Activated CD8-positive, alpha-beta memory T cell treated with anti-CD3 and anti-CD28 coated beads, Interleukin-2, amount 50 U/mL, for 48 hours (primary cell): ENCODE data around the gene ZFTA.
"Not testable (repeated sequence)": the region's sequence is repeated elsewhere in the genome, so short reads cannot be mapped to it uniquely, and the experiment has no call there.

Experiments used
- DNase-seq: peaks from one replicate; pipeline ENCODE4 v3.0.0-alpha.2; 2020

The ZFTA gene

DNA sequence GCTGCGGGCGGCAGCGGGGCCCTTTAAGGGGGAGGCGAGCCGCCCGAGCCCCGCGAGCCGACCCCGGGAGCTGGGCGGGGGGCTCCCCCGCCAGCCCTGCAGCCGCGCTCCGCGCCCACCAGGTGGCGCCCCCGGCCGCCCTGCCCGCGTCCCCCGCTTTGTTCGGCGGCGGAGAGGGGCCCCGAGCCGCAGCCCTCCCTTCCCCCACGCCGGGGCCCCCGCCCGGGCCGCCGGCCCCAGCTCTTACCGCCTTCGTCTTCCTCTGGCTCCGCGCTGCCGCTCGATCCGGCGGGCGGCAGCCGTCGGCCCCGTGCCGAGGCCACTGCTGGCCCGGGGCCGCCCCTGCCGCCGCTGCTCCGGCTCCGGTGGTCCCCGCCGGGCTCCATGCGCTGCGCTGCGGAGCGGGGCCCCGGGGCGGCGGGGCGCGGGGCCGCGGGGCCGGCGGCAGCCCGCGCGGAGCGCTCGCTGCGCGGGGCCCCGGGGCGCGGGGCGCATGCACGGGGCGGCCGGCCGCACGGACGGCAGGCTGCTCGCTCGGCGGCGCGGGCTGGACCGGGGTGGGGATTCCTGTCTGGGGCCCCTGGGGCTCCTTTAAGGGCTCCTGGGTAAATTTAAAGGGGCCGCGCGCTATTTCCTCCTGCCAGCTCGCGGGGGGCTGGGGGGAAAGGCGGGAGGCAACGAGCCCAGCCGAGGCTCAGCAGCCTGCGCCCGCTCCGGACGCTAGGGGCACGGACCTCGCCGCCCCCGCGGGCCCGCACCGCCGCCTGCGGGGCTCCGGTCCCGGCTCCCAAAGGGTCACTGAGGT, at the start of gene ZFTA:
Gene ZFTA (minus strand): TSS at position 539 of the 805 bp plus-strand sequence. CDS start 153 bp downstream, at position 386.
- peak; percentile 91 for DNase-seq

DNA sequence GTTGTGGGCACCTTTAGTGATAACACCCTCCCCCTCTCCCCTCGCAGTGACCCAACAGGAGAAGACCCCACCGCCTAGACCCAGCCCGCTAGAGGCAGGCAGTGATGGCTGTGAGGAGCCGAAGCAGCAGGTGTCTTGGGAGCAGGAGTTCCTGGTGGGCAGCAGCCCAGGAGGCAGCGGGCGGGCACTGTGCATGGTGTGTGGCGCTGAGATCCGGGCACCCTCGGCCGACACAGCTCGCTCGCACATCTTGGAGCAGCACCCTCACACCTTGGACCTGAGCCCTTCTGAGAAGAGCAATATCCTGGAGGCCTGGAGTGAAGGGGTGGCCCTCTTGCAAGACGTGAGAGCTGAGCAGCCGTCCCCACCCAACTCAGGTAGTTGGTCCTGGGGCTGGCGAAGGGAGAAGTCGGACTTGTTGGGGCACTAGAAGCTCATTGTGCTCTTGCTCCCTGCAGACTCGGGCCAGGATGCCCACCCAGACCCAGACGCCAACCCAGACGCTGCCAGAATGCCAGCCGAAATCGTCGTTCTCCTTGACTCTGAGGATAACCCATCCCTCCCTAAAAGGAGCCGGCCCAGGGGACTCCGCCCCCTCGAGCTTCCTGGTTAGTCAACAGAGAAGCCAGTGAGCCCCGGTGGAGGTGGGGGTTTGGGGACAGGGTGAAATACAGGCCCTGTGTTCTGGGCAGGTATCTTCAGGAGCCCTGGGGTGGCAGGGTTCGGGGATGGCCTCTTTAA, 49.4 kb upstream of the ZFTA start:
- DNase-seq: no peak

DNA sequence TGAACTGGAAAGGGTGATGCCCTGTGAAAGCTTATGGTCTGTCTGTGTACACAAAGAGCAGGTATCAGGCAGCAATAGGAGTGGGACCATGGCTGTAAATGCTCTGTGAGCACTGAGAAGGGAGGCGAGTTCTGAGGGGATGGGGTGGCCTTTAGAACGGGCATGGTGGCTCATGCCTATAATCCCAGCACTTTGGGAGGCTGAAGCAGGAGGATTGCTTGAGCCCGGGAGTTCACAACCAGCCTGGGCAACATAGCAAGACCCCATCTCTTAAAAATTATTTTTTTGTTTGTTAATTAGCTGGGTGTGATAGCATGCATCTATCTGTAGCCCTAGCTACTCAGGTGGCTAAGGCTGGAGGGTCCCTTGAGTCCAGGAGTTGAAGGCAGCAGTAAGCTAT, 48.2 kb upstream of the ZFTA start:
- DNase-seq: no peak

DNA sequence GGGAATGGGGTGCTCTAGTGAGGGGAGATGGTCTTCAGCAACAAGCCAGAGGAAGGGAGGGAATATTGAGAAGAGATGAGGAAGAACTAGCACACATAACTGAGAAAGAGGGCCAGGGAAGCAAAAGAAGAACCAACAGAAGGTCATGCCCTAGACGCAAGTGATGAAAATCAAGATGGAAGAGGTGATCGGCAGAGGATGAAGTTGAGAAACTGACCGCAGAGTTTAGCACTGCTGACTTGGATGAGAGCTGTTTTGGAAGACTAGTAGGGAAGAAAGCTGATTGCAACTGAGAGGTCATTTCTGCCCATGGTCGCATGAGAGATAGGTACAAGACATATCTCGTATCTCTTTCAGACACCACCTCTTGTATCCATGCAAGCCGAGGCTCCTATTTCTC, 47.6 kb upstream of the ZFTA start:
- no peak for DNase-seq

DNA sequence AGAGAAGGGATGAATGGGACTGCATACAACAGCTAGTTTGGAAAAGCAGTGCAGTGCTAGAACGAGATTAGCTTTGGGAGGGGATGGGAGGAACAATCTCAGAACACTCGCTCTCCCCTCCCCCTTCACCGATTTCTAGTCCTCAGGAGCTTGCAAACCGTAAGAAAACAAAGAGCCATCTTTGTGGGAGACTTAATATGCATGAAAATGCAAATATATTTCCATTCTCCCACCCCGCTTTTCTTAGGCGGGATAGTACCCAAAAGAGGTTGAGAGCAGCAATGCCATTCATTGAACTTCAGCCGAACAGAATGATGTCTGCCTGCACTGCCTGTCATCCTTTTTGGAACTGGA, 45.8 kb upstream of the ZFTA start:
- no peak for DNase-seq

DNA sequence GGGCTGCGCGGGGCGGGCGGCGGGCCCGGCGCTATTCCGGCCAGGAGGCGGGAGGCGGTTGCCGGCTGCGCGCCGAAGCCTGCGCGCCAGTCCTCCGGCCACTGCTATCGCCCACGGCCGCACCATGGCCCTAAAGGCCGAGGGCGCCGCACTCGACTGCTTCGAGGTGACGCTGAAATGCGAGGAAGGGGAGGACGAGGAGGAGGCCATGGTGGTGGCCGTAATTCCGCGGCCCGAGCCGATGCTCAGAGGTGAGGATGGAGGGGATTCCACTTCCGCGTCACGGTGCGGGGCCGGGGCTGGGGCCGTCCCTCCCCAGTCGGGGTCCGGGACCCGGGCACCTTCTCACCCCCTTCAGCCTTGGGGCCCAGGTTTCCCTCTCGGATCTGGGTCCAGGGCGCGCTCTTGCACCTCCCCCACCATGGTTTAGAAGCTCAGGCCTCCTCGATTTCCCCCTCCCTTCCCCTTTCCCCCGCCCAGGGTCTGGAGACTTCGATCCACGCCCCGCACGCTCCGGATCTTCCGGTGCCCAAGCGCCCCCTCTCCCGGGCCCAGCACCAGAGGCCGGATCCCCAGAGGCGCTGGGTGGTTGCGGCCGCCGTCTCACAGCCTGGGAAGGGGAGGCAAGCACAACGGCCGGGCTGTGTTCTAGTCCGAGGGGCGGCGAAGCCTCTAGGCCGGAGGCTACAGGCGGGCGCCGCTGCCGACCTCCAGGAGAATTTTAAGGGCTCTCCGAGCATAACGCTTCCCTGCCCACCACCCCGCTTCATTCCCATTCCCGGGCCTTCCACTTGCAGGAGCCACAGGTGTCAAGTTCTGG, 45.2 kb upstream of the ZFTA start:
- peak; percentile 72 for DNase-seq

DNA sequence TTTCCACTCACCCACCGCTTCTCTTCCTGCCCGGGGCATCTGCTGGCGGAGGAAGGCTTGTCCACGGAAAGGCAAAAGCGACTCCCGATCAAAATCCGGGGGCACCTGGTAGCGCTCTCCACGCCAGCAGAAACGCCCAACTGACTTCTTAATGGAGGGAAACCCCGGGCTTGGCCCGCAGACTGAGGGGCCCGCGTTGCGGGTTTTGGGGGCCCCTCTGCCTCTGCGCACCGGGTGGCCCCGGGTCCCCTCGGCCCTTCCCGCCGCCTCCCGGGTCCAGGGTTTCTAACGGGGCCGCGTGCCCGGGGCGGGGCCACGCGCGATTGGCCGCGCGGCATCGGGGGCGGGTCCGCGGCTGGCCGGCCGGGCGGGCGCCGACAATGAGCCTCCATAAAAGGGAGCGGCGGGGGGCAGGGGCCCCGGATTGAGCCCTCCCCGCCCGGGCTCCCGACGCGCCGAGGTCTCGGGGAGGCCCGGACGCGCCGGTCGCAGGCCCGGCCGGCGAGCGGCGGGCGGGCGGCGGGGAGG, 44.5 kb upstream of the ZFTA start, which contains the start of gene SPINDOC:
Gene SPINDOC (plus strand): TSS at position 422 of the 528 bp plus-strand sequence. CDS start 231 bp downstream, outside the sequence.
- peak; percentile 88 for DNase-seq

DNA sequence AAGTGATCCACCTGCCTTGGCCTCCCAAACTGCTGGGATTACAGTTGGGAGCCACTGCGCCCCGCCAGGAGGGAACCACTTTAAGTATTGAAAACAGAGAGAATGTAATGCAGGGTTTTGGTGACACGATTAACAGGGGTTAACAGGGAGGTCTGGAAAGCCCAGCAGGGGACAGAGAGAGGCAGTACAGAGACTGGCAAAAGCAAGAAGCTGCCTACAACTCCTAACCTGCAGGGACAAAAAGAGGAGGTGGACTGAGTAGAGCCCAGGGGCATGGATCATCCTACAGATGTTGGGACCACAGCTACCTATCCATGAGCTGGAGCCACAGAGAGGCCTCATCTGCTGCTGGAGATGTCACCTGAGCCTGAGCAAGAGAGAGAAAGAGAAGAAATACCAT, 42.9 kb upstream of the ZFTA start:
- DNase-seq: no peak

DNA sequence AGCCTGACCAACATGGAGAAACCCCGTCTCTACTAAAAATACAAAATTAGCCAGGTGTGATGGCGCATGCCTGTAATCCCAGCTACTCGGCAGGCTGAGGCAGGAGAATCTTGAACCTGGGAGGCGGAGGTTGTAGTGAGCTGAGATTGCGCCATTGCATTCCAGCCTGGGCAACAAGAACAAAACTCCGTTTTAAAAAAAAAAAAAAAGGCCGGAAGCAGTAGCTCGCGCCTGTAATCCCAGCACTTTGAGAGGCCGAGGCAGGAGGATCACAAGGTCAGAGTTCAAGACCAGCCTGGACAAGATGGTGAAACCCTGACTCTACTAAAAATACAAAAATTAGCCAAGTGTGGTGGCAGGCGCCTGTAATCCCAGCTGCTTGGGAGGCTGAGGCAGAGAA, 41.8 kb upstream of the ZFTA start:
- not testable (repeated sequence) for DNase-seq

DNA sequence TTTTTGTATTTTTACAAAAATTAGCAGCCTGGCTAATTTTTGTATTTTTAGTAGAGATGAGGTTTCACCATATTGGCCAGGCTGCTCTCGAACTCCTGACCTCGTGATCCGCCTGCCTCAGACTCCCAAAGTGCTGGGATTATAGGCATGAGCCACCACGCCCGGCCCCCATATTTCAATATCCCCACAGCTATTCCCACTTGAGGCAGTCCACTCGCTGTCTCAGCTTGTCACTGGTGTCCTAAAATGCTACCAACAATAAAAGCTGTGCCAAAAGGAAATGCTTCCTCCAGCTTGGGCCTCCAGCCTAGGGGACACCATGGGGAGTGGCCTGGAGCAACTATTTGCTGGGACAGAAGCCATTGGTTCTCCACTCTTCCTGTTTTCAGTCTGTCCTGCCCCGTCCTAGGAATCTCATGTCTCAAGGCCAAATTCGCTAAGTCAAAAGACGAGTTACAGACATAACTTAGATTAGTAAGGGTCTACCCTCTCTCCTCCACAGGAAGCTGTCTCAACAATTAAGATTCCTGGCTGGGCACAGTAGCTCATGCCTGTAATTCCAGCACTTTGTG, 37.4 kb upstream of the ZFTA start:
- no peak for DNase-seq

DNA sequence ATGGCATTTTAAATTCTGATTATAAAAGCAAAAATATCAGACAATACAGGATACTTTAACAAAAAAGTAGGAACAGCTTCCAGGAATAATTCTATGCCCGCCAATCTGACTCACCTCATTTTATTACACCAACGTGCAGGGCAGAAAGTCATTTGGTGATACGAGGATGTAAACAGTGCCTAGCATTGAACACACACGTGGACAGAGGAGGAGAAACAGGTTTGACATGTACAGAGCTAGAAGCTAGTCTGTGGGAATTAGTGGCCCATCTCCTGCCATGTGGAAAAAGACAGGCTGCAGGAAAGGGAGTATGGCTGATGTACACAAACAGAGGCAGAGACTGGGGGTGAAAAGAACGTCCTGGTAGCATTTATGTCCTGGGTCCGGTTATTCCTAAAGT, 35.7 kb upstream of the ZFTA start:
- DNase-seq: no peak

DNA sequence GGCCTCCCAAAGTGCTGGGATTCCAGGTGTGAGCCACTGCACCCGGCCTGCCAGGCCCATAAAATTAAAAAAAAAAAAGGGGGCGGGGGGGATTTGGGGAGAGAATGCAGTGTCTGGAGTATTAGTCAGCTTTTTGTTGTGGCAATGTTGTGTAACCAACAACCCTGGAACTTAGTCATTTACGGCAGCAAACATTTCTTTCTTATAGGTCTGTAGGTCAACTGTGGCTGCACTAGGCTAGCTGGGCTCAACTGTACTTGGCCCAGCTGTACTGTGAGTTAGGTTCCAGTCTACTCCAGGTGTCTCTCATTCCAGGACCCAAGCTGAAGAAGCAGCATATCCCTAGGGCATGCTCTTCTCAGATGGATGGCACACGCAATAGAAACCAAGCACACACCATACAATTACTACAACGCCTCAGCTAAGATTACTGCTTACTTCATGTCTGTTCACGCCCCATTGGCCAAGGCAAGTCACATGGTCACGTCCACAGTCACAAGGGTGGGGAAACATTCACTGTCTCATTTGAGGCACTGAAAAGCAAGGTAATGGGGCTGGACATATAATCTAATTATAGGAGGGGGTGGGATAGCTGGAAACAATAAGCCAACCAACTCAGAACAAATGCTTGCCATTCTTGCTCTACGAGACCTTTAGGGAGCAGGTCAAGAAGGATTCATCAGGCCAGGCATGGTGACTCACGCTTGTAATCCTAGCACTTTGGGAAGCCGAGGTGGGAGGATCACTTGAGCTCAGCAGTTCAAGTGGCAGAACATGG, 34.3 kb upstream of the ZFTA start:
- no peak for DNase-seq

DNA sequence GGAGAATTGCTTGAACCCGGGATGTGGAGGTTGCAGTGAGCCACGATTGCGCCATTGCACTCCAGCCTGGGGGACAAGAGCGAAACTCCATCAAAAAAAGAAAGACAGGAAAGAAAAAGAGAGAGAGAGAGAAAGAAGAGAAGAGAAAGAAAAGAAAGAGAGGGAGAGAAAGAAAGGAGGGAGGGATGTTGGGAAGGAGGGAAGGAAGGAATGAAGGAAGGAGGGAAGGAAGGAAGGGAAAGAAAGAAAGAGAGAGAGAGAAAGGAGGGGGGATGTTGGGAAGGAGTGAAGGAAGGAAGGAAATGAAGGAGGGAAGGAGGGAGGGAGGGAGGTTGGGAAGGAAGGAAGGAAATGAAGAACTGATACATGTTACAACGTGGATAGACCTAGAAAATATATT, 32.3 kb upstream of the ZFTA start:
- DNase-seq: no peak

DNA sequence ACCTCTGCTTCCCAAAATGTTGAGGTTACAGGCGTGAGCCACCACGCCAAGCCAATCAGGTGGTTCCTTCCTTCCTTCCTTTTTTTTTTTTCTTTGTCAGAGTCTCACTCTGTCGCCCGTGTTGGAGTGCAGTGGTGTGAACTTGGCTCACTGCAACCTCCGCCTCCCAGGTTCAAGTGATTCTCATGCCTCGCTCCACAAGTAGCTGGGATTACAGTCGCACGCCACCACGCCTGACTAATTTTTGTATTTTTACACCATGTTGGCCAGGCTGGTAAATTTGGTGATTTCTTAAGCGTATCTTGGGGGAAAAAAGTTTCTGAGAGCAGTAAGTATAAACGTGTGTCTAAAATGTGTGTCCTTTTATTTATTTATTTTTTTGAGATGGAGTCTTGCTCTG, 26.5 kb upstream of the ZFTA start:
- DNase-seq: no peak

DNA sequence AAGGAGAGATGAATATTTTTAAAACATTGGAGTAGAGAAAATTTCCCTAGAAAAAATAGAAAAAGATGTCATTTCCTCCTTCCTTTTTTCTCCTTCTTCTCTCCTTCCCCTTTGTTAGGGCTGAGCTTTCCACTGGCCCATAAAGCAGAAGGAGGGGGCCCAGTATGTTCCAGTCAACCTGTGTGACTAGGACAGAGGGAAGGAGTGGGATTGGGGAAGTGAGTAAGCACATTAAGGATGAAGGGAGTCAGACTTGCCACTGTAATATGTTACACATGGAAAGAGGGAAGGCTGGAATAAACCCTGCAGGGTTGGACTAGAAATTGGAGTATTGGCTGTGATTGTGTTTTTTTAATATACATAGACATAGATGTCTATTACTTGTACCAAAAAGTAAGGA, 24.6 kb upstream of the ZFTA start:
- DNase-seq: no peak

DNA sequence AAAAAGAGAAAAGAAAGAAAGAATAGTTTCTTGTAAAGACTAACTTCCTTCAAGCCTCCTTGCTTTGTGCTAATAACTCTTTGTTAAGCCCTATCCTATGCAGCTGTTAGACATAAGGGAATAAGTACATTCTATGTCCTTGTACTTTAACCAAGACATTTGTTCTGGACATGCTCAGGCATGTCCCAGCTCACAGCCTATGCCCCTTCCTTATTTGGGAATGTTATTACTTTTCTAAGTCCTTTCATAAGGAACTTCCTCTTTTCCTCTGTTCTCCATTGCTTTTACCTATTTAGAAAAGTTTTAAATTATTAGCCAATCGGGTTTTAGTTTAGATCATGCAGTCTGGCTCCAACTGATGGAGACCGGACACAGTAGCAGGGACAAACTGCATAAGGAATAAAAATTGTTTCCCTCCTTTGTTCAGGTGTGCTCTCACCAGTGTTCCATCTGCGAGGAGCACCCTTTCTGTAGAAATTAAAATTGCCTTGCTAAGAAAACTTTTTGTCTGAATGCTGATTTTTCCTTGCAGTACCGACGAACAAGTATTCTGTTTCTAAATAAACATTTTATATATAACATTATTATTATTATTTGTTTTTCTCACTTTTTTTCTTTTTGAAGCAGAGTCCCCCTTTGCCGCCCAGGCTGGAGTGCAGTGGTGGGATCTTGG, 23.1 kb upstream of the ZFTA start:
- no peak for DNase-seq

DNA sequence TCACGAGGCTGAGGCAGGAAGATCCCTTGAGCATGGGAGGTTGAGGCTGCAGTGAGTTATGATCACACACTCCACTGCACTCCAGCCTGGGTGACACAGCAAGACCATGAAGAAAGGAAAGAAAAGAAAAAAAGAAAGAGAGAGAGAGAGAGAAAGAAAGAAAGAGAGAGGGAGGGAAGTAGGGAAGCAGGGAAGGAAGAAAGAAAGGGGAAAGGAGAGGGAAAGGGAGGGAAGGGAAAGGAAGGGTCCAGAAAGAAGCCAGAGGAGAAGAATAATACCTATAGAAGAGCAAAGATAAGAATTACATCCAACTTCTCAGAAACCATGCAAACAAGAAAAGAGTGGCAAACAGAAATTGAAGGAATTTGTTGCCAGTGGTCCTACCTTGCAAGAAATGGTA, 17.2 kb upstream of the ZFTA start:
- no peak for DNase-seq

DNA sequence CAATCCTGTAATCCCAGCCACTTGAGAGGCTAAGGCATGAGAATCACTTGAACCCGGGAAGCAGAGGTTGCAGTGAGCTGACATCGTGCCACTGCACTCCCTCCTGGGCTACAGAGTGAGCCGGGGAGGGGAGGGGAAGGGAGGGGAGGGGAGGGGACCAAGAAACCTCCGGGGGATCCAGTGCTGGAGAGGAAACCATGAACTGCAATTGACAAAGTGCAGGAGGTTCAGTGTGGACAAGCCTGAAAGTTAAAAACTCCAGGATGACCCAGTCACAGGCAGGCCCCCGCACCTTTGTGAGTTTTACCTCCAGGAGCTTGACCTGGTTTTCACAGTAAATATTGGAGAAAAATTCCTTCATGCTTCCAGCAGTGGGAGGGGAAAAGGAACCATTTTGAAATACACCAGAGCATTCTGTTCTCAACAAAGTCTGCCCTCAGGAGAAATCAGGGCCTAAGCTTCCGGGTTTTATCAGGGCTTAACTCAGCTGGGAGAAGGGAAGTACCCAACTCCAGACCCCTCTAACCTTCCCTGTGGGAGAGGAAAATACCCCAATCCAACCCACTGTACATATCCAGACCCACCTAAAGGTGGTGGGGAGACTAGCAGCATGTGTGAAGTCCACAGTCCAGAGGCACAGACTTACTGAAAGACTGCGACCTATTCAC, 15.5 kb upstream of the ZFTA start:
- no peak for DNase-seq

DNA sequence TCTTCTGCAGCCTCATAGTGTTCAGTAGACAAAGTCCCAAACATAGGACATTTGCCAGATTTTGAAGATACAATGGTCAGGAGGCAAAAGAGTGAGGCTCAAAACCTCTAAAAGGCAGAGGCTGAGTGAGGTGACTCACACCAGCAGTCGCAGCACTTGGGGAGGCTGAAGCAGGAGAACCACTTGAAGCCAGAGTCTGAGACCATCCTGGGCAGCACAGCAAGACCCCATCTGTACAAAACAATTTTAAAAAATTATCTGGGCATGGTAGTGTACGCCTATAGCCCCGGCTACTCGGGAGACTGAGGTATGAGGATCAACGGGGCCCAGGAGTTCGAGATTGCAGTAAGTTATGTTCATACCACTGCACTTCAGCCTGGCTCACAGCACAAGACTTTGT, 14.2 kb upstream of the ZFTA start:
- no peak for DNase-seq

DNA sequence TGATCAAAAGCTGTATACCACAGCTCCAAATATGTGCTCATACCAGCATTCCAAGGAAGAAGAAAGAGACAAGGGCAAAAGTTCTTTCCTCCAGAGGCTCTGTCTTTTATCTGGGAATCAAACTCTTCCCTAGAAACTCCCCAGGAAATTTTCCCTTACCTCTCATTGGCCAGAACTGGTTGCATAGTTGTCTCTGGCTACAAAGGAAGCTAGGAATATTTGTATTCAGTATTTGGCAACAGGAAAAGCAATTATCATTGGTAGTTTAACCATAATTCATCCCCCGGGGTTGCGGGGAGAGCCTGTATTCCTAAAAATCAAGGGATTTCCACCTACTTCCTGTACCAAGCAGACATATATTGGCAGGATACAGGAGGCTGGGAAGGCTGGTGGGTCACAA, 10.5 kb upstream of the ZFTA start:
- no peak for DNase-seq

DNA sequence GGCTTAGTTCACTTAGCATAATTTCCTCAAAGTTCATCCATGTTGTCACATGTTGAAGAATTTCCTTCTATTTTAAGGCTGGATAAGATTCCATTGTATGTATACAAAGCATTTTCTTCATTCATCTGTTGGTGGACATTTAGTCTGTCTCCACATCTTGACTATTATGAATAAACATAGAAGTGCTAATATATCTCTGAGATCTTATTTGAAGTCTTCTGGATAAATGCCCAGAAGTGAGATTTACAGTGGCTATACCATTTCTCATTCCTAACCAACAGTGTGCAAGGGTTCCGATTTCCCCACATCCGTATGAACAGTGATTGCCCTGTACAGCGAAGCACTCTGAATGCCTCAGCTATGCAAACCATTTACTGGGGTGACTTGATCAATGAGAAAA, 6.6 kb upstream of the ZFTA start:
- DNase-seq: no peak
